Adipocyte (in vitro differentiated cells): ENCODE data around the gene NUDT21.
"Not testable (repeated sequence)": the region's sequence is repeated elsewhere in the genome, so short reads cannot be mapped to it uniquely, and the experiment has no call there.

Source experiments
- DNase-seq: peaks from one replicate; pipeline ENCODE4 v3.0.0-alpha.2; 2015; ENCODE audit warnings: low read depth
- H3K27me3 ChIP-seq: replicated peaks from 2 replicates; pipeline ENCODE4 v1.7.0; 2013; ENCODE audit warnings: mild to moderate bottlenecking, low read length, moderate library complexity; ENCODE audit not compliant: control insufficient read depth, insufficient read depth
- H3K36me3 ChIP-seq: 2 replicates; pipeline ENCODE4 v1.7.0; 2013; ENCODE audit warnings: low read length, mild to moderate bottlenecking, moderate library complexity; ENCODE audit not compliant: control insufficient read depth, insufficient read depth, severe bottlenecking
- H3K4me1 ChIP-seq: 2 replicates; pipeline ENCODE4 v1.7.0; 2013; ENCODE audit warnings: mild to moderate bottlenecking, low read length, moderate library complexity; ENCODE audit not compliant: control insufficient read depth, insufficient read depth
- H3K4me3 ChIP-seq: 2 replicates; pipeline ENCODE4 v1.7.0; 2013; ENCODE audit warnings: mild to moderate bottlenecking, low read length, moderate library complexity
- H3K9ac ChIP-seq: 2 replicates; pipeline ENCODE4 v1.7.0; 2013; ENCODE audit warnings: mild to moderate bottlenecking, low read length, moderate library complexity
- H3K9me3 ChIP-seq: 2 replicates; pipeline ENCODE4 v1.7.0; 2013; ENCODE audit warnings: mild to moderate bottlenecking, low read length, moderate library complexity; ENCODE audit not compliant: control insufficient read depth

NUDT21 gene

DNA sequence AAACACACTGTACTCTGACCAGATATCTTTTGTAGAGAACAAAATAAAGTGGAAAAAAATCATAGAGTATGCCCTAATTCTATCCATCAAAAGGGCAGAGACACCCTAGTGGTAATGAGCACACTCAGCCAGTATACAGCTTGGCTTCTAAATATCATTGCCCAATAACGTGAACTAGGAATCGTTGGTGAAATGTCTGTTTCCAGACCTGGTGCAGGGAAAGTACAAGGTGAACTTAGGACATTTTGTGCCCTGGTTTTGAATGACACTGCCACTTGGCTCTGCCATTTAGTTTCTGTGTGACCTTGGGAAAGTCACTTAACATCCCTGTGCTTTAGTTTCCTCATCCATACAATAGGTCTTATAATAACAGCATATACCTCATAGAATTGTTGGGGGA is 39.5 kb downstream of the NUDT21 start:
- H3K4me3 ChIP-seq = no peak overlapping the region
- H3K9ac ChIP-seq = no peak overlapping the region
- H3K4me1 ChIP-seq = peaks cover 10% of the 10 kb centered on the region
- no peak for DNase-seq
- no peaks in the 10 kb centered on the region for H3K27me3 ChIP-seq
- H3K36me3 ChIP-seq = peaks cover 40% of the 10 kb centered on the region
- no peaks in the 10 kb centered on the region for H3K9me3 ChIP-seq

GRCh38 chr16:56411123-56411522 is 40.0 kb downstream of the NUDT21 start:
- Histone ChIP-seq H3K9me3 (no peaks in the 10 kb centered on the region), H3K4me1 (peaks cover 10% of the 10 kb centered on the region), H3K9ac (no peak overlapping the region), H3K36me3 (peaks cover 40% of the 10 kb centered on the region), H3K27me3 (no peaks in the 10 kb centered on the region), H3K4me3 (no peak overlapping the region)
- DNase-seq = no peak

- Histone ChIP-seq H3K4me1 (peaks cover 10% of the 10 kb centered on the region), H3K4me3 (no peak overlapping the region), H3K9ac (no peak overlapping the region), H3K27me3 (no peaks in the 10 kb centered on the region), H3K9me3 (no peaks in the 10 kb centered on the region), H3K36me3 (peaks cover 55% of the 10 kb centered on the region)
- peak; percentile 38 for DNase-seq
Observed at GRCh38 chr16:56409195-56409594, 41.9 kb downstream of the NUDT21 start.

DNA sequence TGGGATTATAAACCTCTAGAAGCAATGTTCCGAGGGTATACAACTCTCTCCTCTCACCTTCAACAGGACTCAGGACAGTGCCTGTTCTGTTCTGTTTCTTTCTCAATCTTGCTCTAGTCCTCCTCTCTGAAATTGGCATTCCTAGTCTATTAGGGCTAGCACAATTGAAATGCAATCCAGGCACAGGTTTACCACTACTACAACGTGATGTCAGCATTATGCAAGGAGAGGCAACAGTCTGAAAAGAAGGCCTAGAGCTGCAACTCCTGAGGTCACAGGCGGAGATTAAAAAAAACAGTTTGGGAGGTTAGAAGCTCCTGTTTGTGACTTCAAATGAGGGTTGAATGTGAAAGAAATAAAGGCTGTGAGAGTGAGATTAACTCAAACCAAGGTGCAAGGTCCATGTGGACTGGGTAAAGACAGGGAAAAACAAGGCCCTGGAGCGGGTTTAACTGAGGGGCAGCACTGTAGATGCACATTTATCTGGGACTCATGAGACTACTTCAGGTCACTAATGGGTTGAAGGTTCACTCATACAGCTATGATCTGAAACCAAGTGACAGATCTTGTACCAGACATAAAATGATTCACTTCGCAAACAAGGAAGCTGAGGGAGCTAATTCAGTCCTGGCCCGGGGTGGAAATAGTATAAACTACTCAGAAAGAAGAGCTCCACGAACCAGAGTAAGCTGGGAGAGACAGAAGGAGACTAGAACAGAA is 42.6 kb downstream of the NUDT21 start:
- no peak overlapping the region for H3K4me3 ChIP-seq
- no peaks in the 10 kb centered on the region for H3K27me3 ChIP-seq
- peaks cover 60% of the 10 kb centered on the region for H3K36me3 ChIP-seq
- peaks cover 10% of the 10 kb centered on the region for H3K4me1 ChIP-seq
- H3K9me3 ChIP-seq = no peaks in the 10 kb centered on the region
- no peak overlapping the region for H3K9ac ChIP-seq
- no peak for DNase-seq

- peaks cover 10% of the 10 kb centered on the region for H3K4me1 ChIP-seq
- H3K9ac ChIP-seq = no peak overlapping the region
- no peak overlapping the region for H3K4me3 ChIP-seq
- no peak for DNase-seq
- peaks cover 63% of the 10 kb centered on the region for H3K36me3 ChIP-seq
- H3K9me3 ChIP-seq = no peaks in the 10 kb centered on the region
- H3K27me3 ChIP-seq = no peaks in the 10 kb centered on the region
Observed at GRCh38 chr16:56405977-56406672, 45.0 kb downstream of the NUDT21 start.

GRCh38 chr16:56401482-56401881 is 49.6 kb downstream of the NUDT21 start:
- Histone ChIP-seq H3K9me3 (no peaks in the 10 kb centered on the region), H3K27me3 (no peaks in the 10 kb centered on the region), H3K4me1 (no peaks in the 10 kb centered on the region), H3K9ac (no peak overlapping the region), H3K4me3 (no peak overlapping the region), H3K36me3 (peaks cover 68% of the 10 kb centered on the region)
- no peak for DNase-seq

DNA sequence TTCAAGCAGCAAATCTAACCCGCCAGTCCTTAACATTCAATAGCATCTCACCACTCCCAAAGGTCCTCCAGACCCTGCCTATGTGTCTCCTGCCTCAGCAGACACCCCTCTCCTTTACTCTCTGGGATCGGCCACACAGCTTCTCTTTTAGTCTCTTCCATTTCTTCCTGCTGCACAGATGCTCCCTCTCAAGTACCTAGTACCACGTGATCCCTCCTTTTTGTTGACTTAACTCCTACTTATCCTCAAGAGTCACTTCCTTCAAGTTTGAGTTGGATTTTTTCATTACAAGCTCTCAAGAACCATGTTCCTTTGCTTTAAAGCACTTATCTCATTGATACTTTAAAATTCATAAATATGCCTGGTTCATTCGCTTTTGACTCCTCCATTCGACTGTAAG is 50.7 kb downstream of the NUDT21 start:
- H3K36me3 ChIP-seq = peaks cover 66% of the 10 kb centered on the region
- no peaks in the 10 kb centered on the region for H3K27me3 ChIP-seq

DNA sequence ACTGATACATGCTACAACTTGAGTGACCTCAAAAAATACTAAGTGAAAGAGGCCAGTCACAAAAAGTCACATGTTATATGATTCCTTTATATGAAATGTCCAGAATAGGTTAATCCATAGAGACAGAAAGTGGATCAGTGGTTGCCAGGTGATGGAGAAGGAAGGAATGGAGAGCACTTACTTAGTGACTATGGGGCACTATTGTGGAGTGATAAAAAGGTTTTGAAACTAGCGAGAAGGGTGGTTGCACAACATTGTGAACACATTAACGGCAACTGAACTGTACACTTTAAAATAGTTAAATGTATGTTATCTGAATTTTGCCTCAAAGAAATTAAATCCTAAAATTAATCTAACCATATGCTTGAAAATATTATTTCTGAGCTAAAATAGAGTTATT is 51.6 kb downstream of the NUDT21 start:
- H3K9me3 ChIP-seq = no peaks in the 10 kb centered on the region
- peaks cover 56% of the 10 kb centered on the region for H3K36me3 ChIP-seq

More for the DNA sequence above, 50.7 kb downstream of the NUDT21 start:
- Histone ChIP-seq H3K4me1 (no peaks in the 10 kb centered on the region), H3K9ac (no peak overlapping the region), H3K9me3 (no peaks in the 10 kb centered on the region), H3K4me3 (no peak overlapping the region)
- DNase-seq = no peak

GRCh38 chr16:56399047-56399446 is 52.1 kb downstream of the NUDT21 start:
- Histone ChIP-seq H3K36me3 (peaks cover 52% of the 10 kb centered on the region), H3K9me3 (no peaks in the 10 kb centered on the region), H3K4me3 (no peak overlapping the region), H3K4me1 (no peaks in the 10 kb centered on the region), H3K27me3 (no peaks in the 10 kb centered on the region), H3K9ac (no peak overlapping the region)
- DNase-seq = no peak

More for the DNA sequence above, 51.6 kb downstream of the NUDT21 start:
- Histone ChIP-seq H3K4me3 (no peak overlapping the region), H3K27me3 (no peaks in the 10 kb centered on the region), H3K9ac (no peak overlapping the region), H3K4me1 (no peaks in the 10 kb centered on the region)
- no peak for DNase-seq

GRCh38 chr16:56396724-56397123 is 54.4 kb downstream of the NUDT21 start:
- not testable (repeated sequence) for H3K9ac ChIP-seq, DNase-seq, H3K27me3 ChIP-seq, H3K9me3 ChIP-seq, H3K4me1 ChIP-seq, H3K4me3 ChIP-seq
- H3K36me3 ChIP-seq = peaks cover 32% of the 10 kb centered on the region

DNA sequence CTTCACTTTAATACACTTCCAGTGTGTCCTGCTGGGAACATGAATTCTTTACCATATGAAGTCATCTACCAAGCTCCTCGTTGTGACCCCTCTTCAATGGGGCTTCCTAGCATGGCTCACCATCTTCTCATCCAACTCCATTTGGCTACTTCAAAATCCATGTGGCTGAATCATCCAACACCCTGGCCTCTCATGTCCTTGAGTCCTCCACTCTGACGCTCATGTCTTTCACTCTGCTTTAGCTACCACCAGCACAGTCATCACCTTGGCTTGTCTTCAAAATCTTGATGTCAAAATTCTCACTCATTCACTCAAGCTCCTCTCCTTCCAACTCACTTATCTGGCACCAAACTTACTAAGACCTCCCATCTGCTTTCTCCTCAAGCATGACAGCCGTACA is 61.6 kb downstream of the NUDT21 start:
- Histone ChIP-seq H3K27me3 (no peaks in the 10 kb centered on the region), H3K4me1 (peaks cover 15% of the 10 kb centered on the region), H3K9me3 (no peaks in the 10 kb centered on the region), H3K9ac (no peak overlapping the region), H3K36me3 (peaks cover 53% of the 10 kb centered on the region), H3K4me3 (no peak overlapping the region)
- peak; percentile 63 for DNase-seq
